HEK293 (cell line): ENCODE results near the gene GNAQ.

ENCODE experiments used
- CTCF ChIA-PET: fragments of 350-600 bp; formaldehyde crosslinking; extraction: SDS; loops from one replicate; lab custom pipeline; 2021; ENCODE audit warnings: antibody characterized with exemption; lab: Yijun Ruan, JAX
- POLR2A ChIA-PET: fragments of 300-600 bp; formaldehyde crosslinking; extraction: SDS; loops from one replicate; lab custom pipeline; 2020; ENCODE audit warnings: antibody characterized with exemption, inconsistent platforms; lab: Yijun Ruan, JAX
- H3K27ac ChIP-seq: fragments of 200-500 bp; sonication (Bioruptor generic); 2 replicates; pipeline ENCODE4 v1.5.1; 2014; ENCODE audit warnings: low read depth, low read length, control low read depth, inconsistent platforms; ENCODE audit errors: extremely low read depth
- H3K36me3 ChIP-seq, 2 experiments: fragments of 200-500 bp in 1 of 2; sonication (Bioruptor generic) in 1 of 2; 1 replicate in 1 of 2; 2 replicates in 1 of 2; pipeline ENCODE4 v1.5.1; 2014 to 2017; ENCODE audit warnings: inconsistent platforms in 2 of 2, low read length in 2 of 2; ENCODE audit not compliant: control insufficient read depth in 2 of 2, insufficient read depth in 1 of 2
- H3K4me1 ChIP-seq: fragments of 200-500 bp; sonication (Bioruptor generic); 2 replicates; pipeline ENCODE4 v1.5.1; 2014; ENCODE audit warnings: mild to moderate bottlenecking, low read length, inconsistent platforms; ENCODE audit not compliant: control insufficient read depth, insufficient read depth
- H3K4me3 ChIP-seq: 2 replicates; pipeline ENCODE4 v1.5.1; 2011; ENCODE audit warnings: low read depth, mild to moderate bottlenecking, control low read depth, low read length, moderate library complexity
- H3K9me3 ChIP-seq: fragments of 200-500 bp; sonication (Bioruptor generic); 2 replicates; pipeline ENCODE4 v1.5.1; 2014; ENCODE audit warnings: low read depth, low read length, inconsistent platforms; ENCODE audit not compliant: control insufficient read depth, insufficient read depth
- FEZF1 ChIP-seq: fragments of 450-650 bp; formaldehyde crosslinking; IDR thresholded peaks from 2 replicates; pipeline ENCODE4 v1.5.1; 2016; ENCODE audit warnings: missing biosample characterization, missing genetic modification characterization
- HOXC10 ChIP-seq: sonication (generic); formaldehyde crosslinking; IDR thresholded peaks from 2 replicates; pipeline ENCODE4 v1.8.1; 2023; ENCODE audit warnings: mild to moderate bottlenecking, missing genetic modification reagents
- KLF7 ChIP-seq: fragments of 450-650 bp; formaldehyde crosslinking; IDR thresholded peaks from 2 replicates; pipeline ENCODE4 v1.5.1; 2016; ENCODE audit warnings: missing biosample characterization, missing genetic modification characterization, borderline replicate concordance
- SP3 ChIP-seq: fragments of 450-650 bp; formaldehyde crosslinking; IDR thresholded peaks from 2 replicates; pipeline ENCODE4 v1.5.1; 2016; ENCODE audit warnings: missing biosample characterization, missing genetic modification characterization
- ZBTB8A ChIP-seq: fragments of 450-650 bp; formaldehyde crosslinking; IDR thresholded peaks from 2 replicates; pipeline ENCODE4 v1.5.1; 2016; ENCODE audit warnings: missing biosample characterization, missing genetic modification characterization
- ZFP3 ChIP-seq: fragments of 450-650 bp; formaldehyde crosslinking; IDR thresholded peaks from 2 replicates; pipeline ENCODE4 v1.5.1; 2016; ENCODE audit warnings: low read depth, missing biosample characterization, missing genetic modification characterization
- ZFP69B ChIP-seq: fragments of 450-650 bp; formaldehyde crosslinking; IDR thresholded peaks from 2 replicates; pipeline ENCODE4 v1.5.1; 2016; ENCODE audit warnings: missing biosample characterization, missing genetic modification characterization
- ZNF140 ChIP-seq: fragments of 450-650 bp; formaldehyde crosslinking; IDR thresholded peaks from 2 replicates; pipeline ENCODE4 v1.5.1; 2016; ENCODE audit warnings: missing biosample characterization, missing genetic modification characterization
- ZNF184 ChIP-seq: fragments of 450-650 bp; IDR thresholded peaks from 2 replicates; pipeline ENCODE4 v1.5.1; 2018; ENCODE audit warnings: missing biosample characterization, mild to moderate bottlenecking, missing genetic modification characterization
- ZNF248 ChIP-seq: fragments of 450-650 bp; formaldehyde crosslinking; IDR thresholded peaks from 2 replicates; pipeline ENCODE4 v1.5.1; 2017; ENCODE audit warnings: missing biosample characterization, missing genetic modification characterization
- ZNF433 ChIP-seq: fragments of 450-650 bp; formaldehyde crosslinking; IDR thresholded peaks from 2 replicates; pipeline ENCODE4 v1.5.1; 2016; ENCODE audit warnings: missing biosample characterization, missing genetic modification characterization, low read depth
- ZNF530 ChIP-seq: fragments of 450-650 bp; formaldehyde crosslinking; IDR thresholded peaks from 2 replicates; pipeline ENCODE4 v1.5.1; 2016; ENCODE audit warnings: low read depth, missing biosample characterization, missing genetic modification characterization
- ZNF560 ChIP-seq: fragments of 450-650 bp; formaldehyde crosslinking; IDR thresholded peaks from 2 replicates; pipeline ENCODE4 v1.5.1; 2017; ENCODE audit warnings: missing biosample characterization, missing genetic modification characterization, borderline replicate concordance
- ZNF571 ChIP-seq: fragments of 450-650 bp; formaldehyde crosslinking; IDR thresholded peaks from 2 replicates; pipeline ENCODE4 v1.5.0; 2017; ENCODE audit warnings: missing biosample characterization, missing genetic modification characterization
- ZNF596 ChIP-seq: fragments of 450-650 bp; IDR thresholded peaks from 2 replicates; pipeline ENCODE4 v1.5.0; 2018; ENCODE audit warnings: missing biosample characterization, mild to moderate bottlenecking, missing genetic modification characterization, moderate library complexity
- ZNF692 ChIP-seq: fragments of 450-650 bp; formaldehyde crosslinking; IDR thresholded peaks from 2 replicates; pipeline ENCODE4 v1.5.1; 2016; ENCODE audit warnings: missing biosample characterization, missing genetic modification characterization
- ZNF747 ChIP-seq: fragments of 450-650 bp; formaldehyde crosslinking; IDR thresholded peaks from 2 replicates; pipeline ENCODE4 v1.5.1; 2016; ENCODE audit warnings: missing biosample characterization, missing genetic modification characterization
- ZNF76 ChIP-seq: fragments of 450-650 bp; formaldehyde crosslinking; IDR thresholded peaks from 2 replicates; pipeline ENCODE4; 2016; ENCODE audit warnings: low read depth, missing biosample characterization, missing genetic modification characterization, borderline replicate concordance
- ZNF791 ChIP-seq: fragments of 450-650 bp; formaldehyde crosslinking; IDR thresholded peaks from 2 replicates; pipeline ENCODE4 v1.5.1; 2016; ENCODE audit warnings: missing biosample characterization, missing genetic modification characterization
- ZXDB ChIP-seq: fragments of 450-650 bp; formaldehyde crosslinking; IDR thresholded peaks from 2 replicates; pipeline ENCODE4 v1.5.1; 2016; ENCODE audit warnings: missing biosample characterization, missing genetic modification characterization

Gene GNAQ

GRCh38 chr9:77816641-77817341 lies 214.8 kb downstream of the GNAQ start:
- Histone ChIP-seq H3K9me3 (no peaks in the 10 kb centered on the region), H3K27ac (no peak overlapping the region), H3K4me3 (no peak overlapping the region), H3K4me1 (0 out of 2 replicates have a peak, but pooled peaks cover 3% of the 10 kb centered on the region), H3K36me3 (no peaks in the 10 kb centered on the region; a peak in 1 of 3 replicates)
- ChIA-PET CTCF (interaction anchor here (1.0 to 1.6 kb wide), 2 partner anchors 11 to 25 kb away, joined by 4 to 6 read pairs; no protein-coding TSS in a partner anchor), POLR2A (no interaction called here)
- TF ChIP-seq ZNF76 (tag by site-specific recombination) (no peak), ZNF692 (tag by site-specific recombination) (peak; percentile 95), ZFP69B (tag by site-specific recombination) (peak; percentile 85)

GRCh38 chr9:77815260-77815659 lies 216.4 kb downstream of the GNAQ start:
- TF ChIP-seq ZNF433 (tag by site-specific recombination): no peak
- TF ChIP-seq ZBTB8A (tag by site-specific recombination): no peak
- H3K4me1 ChIP-seq: 0 out of 2 replicates have a peak, but pooled peaks cover 3% of the 10 kb centered on the region
- no peak overlapping the region for H3K27ac ChIP-seq
- ChIA-PET POLR2A (no interaction called here), CTCF (no interaction called here)
- peaks cover 0 to 4% of the 10 kb centered on the region in 2 experiments; a peak in 2 of 3 replicates for H3K36me3 ChIP-seq
- no peaks in the 10 kb centered on the region for H3K9me3 ChIP-seq
- H3K4me3 ChIP-seq: no peak overlapping the region

- ChIA-PET CTCF (interaction anchor here (0.5 kb wide), 1 partner anchor 90 kb away, joined by 3 read pairs; no protein-coding TSS in a partner anchor), POLR2A (interaction anchor here (0.6 kb wide), 1 partner anchor 83 kb away, joined by 4 read pairs; no protein-coding TSS in a partner anchor)
- peaks cover 11% of the 10 kb centered on the region for H3K4me1 ChIP-seq
These were observed 219.8 kb downstream of the GNAQ start for GRCh38 chr9:77811832-77812231.

GRCh38 chr9:77810637-77811119 lies 220.9 kb downstream of the GNAQ start:
- H3K4me1 ChIP-seq: peaks cover 11% of the 10 kb centered on the region
- CTCF ChIA-PET: interaction anchor here (0.6 to 1.0 kb wide), 4 partner anchors 9 to 1395 kb away, joined by 3 to 4 read pairs (median 3); no protein-coding TSS in a partner anchor

More at GRCh38 chr9:77811832-77812231, 219.8 kb downstream of the GNAQ start:
- TF ChIP-seq FEZF1 (tag by site-specific recombination) (no peak), ZNF140 (no peak), ZNF248 (tag by site-specific recombination) (no peak), ZNF571 (tag by site-specific recombination) (no peak), ZNF530 (tag by site-specific recombination) (no peak), ZNF184 (no peak), ZNF791 (tag by site-specific recombination) (no peak), SP3 (tag by site-specific recombination) (no peak), KLF7 (tag by site-specific recombination) (no peak), ZNF596 (no peak), ZXDB (tag by site-specific recombination) (no peak)
- Histone ChIP-seq H3K27ac (no peak overlapping the region), H3K4me3 (no peak overlapping the region), H3K36me3 (peaks cover 0 to 4% of the 10 kb centered on the region in 2 experiments; a peak in 2 of 3 replicates), H3K9me3 (no peaks in the 10 kb centered on the region)

More at GRCh38 chr9:77810637-77811119, 220.9 kb downstream of the GNAQ start:
- TF ChIP-seq HOXC10 (CRISPR knock-in tag): no peak
- TF ChIP-seq ZFP3 (tag by site-specific recombination): 0 out of 2 replicates have a peak, but pooled peaks have one; percentile 14
- no peak for TF ChIP-seq ZNF560 (tag by site-specific recombination)
- no peak for TF ChIP-seq ZNF747 (tag by site-specific recombination)
- Histone ChIP-seq H3K9me3 (no peaks in the 10 kb centered on the region), H3K36me3 (peaks cover 0 to 4% of the 10 kb centered on the region in 2 experiments; a peak in 2 of 3 replicates), H3K27ac (no peak overlapping the region), H3K4me3 (no peak overlapping the region)
- POLR2A ChIA-PET: no interaction called here
